Mucosa of rectum (tissue), 2 donors: ENCODE data around the gene FASTKD2.

Experiments used
- H3K27ac ChIP-seq, 2 donors: one replicate each; pipeline ENCODE4 v1.7.0; 2013; ENCODE audit warnings: inconsistent platforms in 2 of 2, low read depth in 2 of 2, low read length in 2 of 2
- H3K27me3 ChIP-seq, 2 donors: one replicate each; pipeline ENCODE4 v1.7.0; 2013; ENCODE audit warnings: low read length in 2 of 2; ENCODE audit not compliant: control insufficient read depth in 2 of 2, insufficient read depth in 2 of 2
- H3K36me3 ChIP-seq, 2 donors: one replicate each; pipeline ENCODE4 v1.7.0; 2013; ENCODE audit warnings: low read length in 2 of 2; ENCODE audit not compliant: control insufficient read depth in 2 of 2, insufficient read depth in 2 of 2
- H3K4me1 ChIP-seq, 2 donors: one replicate each; pipeline ENCODE4 v1.7.0; 2013; ENCODE audit warnings: low read length in 2 of 2, mild to moderate bottlenecking in 1 of 2; ENCODE audit not compliant: control insufficient read depth in 2 of 2, insufficient read depth in 2 of 2
- H3K4me3 ChIP-seq, 2 donors: one replicate each; pipeline ENCODE4 v1.7.0; 2013; ENCODE audit warnings: low read length in 2 of 2
- H3K9ac ChIP-seq, 2 donors: one replicate each; pipeline ENCODE4 v1.7.0; 2013; ENCODE audit warnings: low read length in 2 of 2, low read depth in 1 of 2, mild to moderate bottlenecking in 1 of 2
- H3K9me3 ChIP-seq, 2 donors: one replicate each; pipeline ENCODE4 v1.7.0; 2013; ENCODE audit warnings: low read length in 2 of 2; ENCODE audit not compliant: control insufficient read depth in 2 of 2
- donor health status: healthy.
- donor health status: Normal muscosa, but diverticular disease.

The FASTKD2 gene

GRCh38 chr2:206739271-206739670 is 26.1 kb upstream of the FASTKD2 start:
- no peak overlapping the region for H3K9ac ChIP-seq
- no peak overlapping the region for H3K4me3 ChIP-seq
- H3K27ac ChIP-seq, result no peak overlapping the region
- no peaks in the 10 kb centered on the region for H3K4me1 ChIP-seq
- H3K36me3 ChIP-seq, result no peaks in the 10 kb centered on the region
- H3K9me3 ChIP-seq, result no peaks in the 10 kb centered on the region
- H3K27me3 ChIP-seq, result no peaks in the 10 kb centered on the region

- no peaks in the 10 kb centered on the region for H3K36me3 ChIP-seq
These were observed 24.6 kb upstream of the FASTKD2 start for GRCh38 chr2:206740800-206741199.

GRCh38 chr2:206756816-206757215 is 8.6 kb upstream of the FASTKD2 start:
- no peaks in the 10 kb centered on the region for H3K9me3 ChIP-seq
- no peak overlapping the region for H3K4me3 ChIP-seq
- H3K9ac ChIP-seq, result no peak overlapping the region
- no peaks in the 10 kb centered on the region for H3K36me3 ChIP-seq
- H3K27me3 ChIP-seq, result no peaks in the 10 kb centered on the region
- H3K4me1 ChIP-seq, result no peaks in the 10 kb centered on the region
- no peak overlapping the region for H3K27ac ChIP-seq

More at GRCh38 chr2:206740800-206741199, 24.6 kb upstream of the FASTKD2 start:
- Histone ChIP-seq H3K27ac (no peak overlapping the region), H3K27me3 (no peaks in the 10 kb centered on the region), H3K9ac (no peak overlapping the region), H3K4me1 (no peaks in the 10 kb centered on the region), H3K9me3 (no peaks in the 10 kb centered on the region), H3K4me3 (no peak overlapping the region)

- peaks cover 0 to 4% of the 10 kb centered on the region in 2 donors for H3K4me1 ChIP-seq
- no peaks in the 10 kb centered on the region for H3K27me3 ChIP-seq
- H3K9ac ChIP-seq, result peak overlapping the region; percentile 73 to 87
- H3K4me3 ChIP-seq, result peak overlapping the region; percentile 93 to 98
- no peaks in the 10 kb centered on the region for H3K9me3 ChIP-seq
- peaks cover 5 to 7% of the 10 kb centered on the region in 2 donors for H3K36me3 ChIP-seq
- H3K27ac ChIP-seq, result peak overlapping the region; percentile 76 to 84
These were observed 649 bp upstream of the FASTKD2 start for GRCh38 chr2:206764673-206765241.

- Histone ChIP-seq H3K9me3 (no peaks in the 10 kb centered on the region), H3K4me1 (peaks cover 0 to 4% of the 10 kb centered on the region in 2 donors), H3K9ac (peak overlapping the region; percentile 73 to 87), H3K36me3 (peaks cover 9 to 17% of the 10 kb centered on the region in 2 donors), H3K27me3 (no peaks in the 10 kb centered on the region), H3K27ac (peak overlapping the region in 1 of 2 donors; percentile 84), H3K4me3 (peak overlapping the region; percentile 93 to 98)
These were observed 888 bp downstream of the FASTKD2 start for GRCh38 chr2:206766057-206766930.

- Histone ChIP-seq H3K36me3 (peaks cover 42 to 44% of the 10 kb centered on the region in 2 donors), H3K27ac (no peak overlapping the region), H3K27me3 (no peaks in the 10 kb centered on the region), H3K4me1 (no peaks in the 10 kb centered on the region), H3K9me3 (peaks cover 0 to 5% of the 10 kb centered on the region in 2 donors), H3K4me3 (no peak overlapping the region), H3K9ac (no peak overlapping the region)
These were observed 9.5 kb downstream of the FASTKD2 start for GRCh38 chr2:206774871-206775270.

- no peaks in the 10 kb centered on the region for H3K27me3 ChIP-seq
- no peak overlapping the region for H3K9ac ChIP-seq
- no peak overlapping the region for H3K27ac ChIP-seq
- no peaks in the 10 kb centered on the region for H3K4me1 ChIP-seq
- H3K4me3 ChIP-seq, result no peak overlapping the region
- peaks cover 37% of the 10 kb centered on the region in 2 donors for H3K36me3 ChIP-seq
- peaks cover 0 to 5% of the 10 kb centered on the region in 2 donors for H3K9me3 ChIP-seq
These were observed 11.0 kb downstream of the FASTKD2 start for GRCh38 chr2:206776432-206776831.

- Histone ChIP-seq H3K9me3 (peaks cover 0 to 5% of the 10 kb centered on the region in 2 donors), H3K27ac (no peak overlapping the region), H3K36me3 (peaks cover 31 to 46% of the 10 kb centered on the region in 2 donors), H3K9ac (no peak overlapping the region), H3K4me3 (no peak overlapping the region), H3K27me3 (no peaks in the 10 kb centered on the region), H3K4me1 (no peaks in the 10 kb centered on the region)
These were observed 15.3 kb downstream of the FASTKD2 start for GRCh38 chr2:206780671-206781070.

- Histone ChIP-seq H3K27me3 (no peaks in the 10 kb centered on the region), H3K4me3 (no peak overlapping the region), H3K36me3 (peaks cover 39 to 60% of the 10 kb centered on the region in 2 donors), H3K9me3 (no peaks in the 10 kb centered on the region), H3K4me1 (no peaks in the 10 kb centered on the region), H3K9ac (no peak overlapping the region), H3K27ac (no peak overlapping the region)
These were observed 18.3 kb downstream of the FASTKD2 start for GRCh38 chr2:206783718-206784117.
